Retinal pigment epithelial cell (primary cell): Measurements from ENCODE around the gene PPCDC.
A peak's percentile ranks its signal among the peaks of the same experiment; 100 is the strongest.

Experiments
- DNase-seq: peaks from one replicate; pipeline ENCODE4 v3.0.0-alpha.2; 2010; ENCODE audit warnings: low read depth
- H3K4me3 ChIP-seq: 2 replicates; pipeline ENCODE4 v1.5.1; 2011; ENCODE audit warnings: mild to moderate bottlenecking, low read length, control low read depth, moderate library complexity
- TF ChIP-seq, protein P1 (sequence below): conservative IDR thresholded peaks from 2 replicates; pipeline ENCODE4 v1.5.1; 2011; ENCODE audit warnings: low read depth, low read length, control low read depth, inconsistent platforms

The PPCDC gene, protein sequence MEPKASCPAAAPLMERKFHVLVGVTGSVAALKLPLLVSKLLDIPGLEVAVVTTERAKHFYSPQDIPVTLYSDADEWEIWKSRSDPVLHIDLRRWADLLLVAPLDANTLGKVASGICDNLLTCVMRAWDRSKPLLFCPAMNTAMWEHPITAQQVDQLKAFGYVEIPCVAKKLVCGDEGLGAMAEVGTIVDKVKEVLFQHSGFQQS

DNA sequence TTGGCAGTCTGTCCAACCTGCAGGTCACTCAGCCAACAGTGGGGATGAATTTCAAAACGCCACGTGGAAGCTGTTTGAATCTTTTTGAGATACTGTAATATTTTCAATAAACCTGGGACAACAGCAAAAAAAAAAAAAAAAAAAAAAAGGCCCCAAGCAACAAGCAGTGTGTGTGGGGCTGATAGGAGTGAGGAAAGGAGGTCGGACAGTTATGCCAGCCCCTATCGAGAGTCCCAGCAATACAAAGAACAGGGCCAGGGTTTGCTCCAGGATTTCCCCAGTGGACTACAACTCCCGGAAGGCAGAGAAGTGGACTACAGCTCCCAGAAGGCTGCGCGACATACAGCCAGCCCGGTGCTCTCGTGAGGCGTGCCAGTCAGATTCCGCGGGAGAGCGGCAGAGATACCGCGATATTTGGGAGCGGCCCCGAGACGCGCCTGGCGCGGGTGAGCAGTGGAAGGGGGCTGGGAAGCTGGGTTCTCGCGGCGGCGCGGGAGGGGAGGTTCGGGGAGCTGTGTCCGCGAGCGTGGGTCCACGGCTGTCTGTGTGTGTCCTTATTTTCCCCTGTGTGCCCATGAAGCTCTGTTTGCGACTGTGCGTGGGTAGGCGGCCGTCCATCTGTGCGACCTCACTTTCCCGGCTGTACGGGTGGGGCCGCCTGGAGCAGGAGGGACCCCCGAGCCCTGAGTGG lies at the start of gene PPCDC:
Gene PPCDC (plus strand): TSS at position 410 of the 691 bp plus-strand sequence. CDS start 4,729 bp downstream, outside the sequence.
- peak within 1 kb of the TSS; percentile 98 for H3K4me3 ChIP-seq
- peak; percentile 72 for DNase-seq
- TF ChIP-seq, protein P1, sequence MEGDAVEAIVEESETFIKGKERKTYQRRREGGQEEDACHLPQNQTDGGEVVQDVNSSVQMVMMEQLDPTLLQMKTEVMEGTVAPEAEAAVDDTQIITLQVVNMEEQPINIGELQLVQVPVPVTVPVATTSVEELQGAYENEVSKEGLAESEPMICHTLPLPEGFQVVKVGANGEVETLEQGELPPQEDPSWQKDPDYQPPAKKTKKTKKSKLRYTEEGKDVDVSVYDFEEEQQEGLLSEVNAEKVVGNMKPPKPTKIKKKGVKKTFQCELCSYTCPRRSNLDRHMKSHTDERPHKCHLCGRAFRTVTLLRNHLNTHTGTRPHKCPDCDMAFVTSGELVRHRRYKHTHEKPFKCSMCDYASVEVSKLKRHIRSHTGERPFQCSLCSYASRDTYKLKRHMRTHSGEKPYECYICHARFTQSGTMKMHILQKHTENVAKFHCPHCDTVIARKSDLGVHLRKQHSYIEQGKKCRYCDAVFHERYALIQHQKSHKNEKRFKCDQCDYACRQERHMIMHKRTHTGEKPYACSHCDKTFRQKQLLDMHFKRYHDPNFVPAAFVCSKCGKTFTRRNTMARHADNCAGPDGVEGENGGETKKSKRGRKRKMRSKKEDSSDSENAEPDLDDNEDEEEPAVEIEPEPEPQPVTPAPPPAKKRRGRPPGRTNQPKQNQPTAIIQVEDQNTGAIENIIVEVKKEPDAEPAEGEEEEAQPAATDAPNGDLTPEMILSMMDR, result no peak

DNA sequence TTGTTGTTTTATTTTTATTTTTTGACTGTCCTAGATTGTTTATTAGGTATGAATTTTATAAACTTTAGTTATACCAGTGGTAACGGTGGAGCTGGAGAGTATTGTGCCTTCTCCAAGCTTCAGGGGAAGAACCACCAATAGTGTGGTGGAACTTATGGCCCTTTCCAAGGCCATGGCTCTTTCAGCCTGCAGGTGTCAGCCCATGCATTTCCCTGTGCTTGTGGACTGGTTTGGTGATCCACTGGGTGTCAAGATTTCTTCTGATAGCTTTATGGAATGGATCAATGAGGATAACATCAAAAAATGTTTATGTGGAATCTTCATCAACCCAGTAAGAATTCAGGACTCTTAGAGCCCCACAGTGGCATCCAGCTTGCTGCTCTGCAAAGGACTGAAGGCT lies 47.2 kb upstream of the PPCDC start:
- TF ChIP-seq, protein P1, result no peak

DNA sequence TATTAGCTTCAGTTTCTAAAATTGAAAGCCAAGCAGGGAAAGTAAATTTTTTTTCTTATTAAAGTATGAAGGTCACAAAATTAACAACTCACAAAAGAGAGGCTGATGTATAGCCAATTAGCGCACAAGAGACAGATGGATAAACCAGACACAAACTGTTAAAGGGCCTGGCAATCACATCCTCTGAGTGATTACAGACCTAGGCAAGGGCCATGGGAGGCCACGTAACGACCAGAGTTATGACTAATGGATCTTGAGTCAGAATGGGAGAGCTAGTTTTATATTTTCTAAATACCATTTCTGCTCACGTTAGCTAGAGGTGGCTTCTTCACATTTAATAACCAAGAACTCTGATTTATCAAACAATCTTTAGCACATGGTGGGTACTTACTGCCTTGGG lies 45.8 kb upstream of the PPCDC start:
- DNase-seq, result no peak
- H3K4me3 ChIP-seq, result no peak overlapping the region
- TF ChIP-seq, protein P1, result no peak

More for the DNA sequence above, 47.2 kb upstream of the PPCDC start:
- no peak overlapping the region for H3K4me3 ChIP-seq
- no peak for DNase-seq

DNA sequence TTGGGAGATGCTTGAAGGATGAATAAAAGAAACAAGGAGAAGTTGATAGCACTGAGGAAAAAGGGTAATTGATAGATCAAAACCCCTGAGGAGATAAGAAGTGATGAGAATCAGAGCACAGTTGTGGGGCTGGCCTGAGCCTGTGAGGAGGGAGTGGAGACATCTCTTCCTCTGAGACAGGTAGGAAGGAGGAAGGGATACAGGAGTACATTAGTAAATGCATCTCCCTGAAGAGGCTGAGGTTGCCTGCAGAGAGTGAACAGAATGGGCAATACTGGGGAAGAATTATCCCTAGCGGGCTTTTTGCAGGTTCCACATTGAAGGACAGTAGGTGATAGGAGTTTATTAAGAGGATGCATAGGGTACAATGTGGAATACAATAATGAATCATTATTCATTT lies 45.3 kb upstream of the PPCDC start:
- TF ChIP-seq, protein P1, result no peak
- DNase-seq, result no peak
- H3K4me3 ChIP-seq, result no peak overlapping the region

DNA sequence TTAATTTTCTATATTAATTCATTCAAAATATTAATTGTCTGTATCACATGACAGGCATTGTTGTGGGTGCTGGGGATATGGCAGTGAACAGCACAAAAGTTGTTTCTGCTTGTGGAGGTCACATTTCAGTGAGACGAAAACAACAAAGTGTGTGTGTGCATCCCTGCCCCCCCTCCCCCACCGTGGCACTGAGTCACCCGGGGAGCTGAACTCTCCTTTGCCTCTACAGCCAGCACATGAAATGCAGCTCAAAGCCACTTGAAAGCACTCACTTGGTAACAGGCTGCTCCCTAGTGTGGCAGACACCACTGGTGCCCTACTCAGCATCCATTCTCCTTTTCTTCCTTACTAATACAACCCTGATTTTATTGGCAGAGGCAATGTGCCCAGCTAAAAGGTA lies 44.9 kb upstream of the PPCDC start:
- TF ChIP-seq, protein P1, result no peak
- no peak for DNase-seq
- no peak overlapping the region for H3K4me3 ChIP-seq

DNA sequence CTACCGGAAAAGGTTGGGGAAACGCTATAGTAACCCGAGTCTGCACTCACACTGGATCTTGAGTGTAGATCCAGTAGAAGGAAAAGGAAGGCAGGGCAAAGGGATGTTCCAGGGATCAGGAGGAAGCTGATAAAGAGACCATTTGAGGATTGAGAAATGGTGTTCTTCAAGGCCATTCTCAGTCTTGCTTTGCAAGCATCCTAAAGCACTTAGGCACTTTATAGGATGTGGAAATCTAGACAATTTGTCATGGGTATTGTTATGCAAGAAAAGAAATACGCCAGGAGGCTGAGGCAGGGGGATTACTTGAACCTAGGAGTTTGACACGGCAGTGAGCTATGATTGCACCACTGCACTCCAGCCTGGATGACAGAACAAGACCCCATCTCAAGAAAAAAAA lies 41.2 kb upstream of the PPCDC start:
- no peak for DNase-seq
- H3K4me3 ChIP-seq, result no peak overlapping the region
- TF ChIP-seq, protein P1, result no peak

DNA sequence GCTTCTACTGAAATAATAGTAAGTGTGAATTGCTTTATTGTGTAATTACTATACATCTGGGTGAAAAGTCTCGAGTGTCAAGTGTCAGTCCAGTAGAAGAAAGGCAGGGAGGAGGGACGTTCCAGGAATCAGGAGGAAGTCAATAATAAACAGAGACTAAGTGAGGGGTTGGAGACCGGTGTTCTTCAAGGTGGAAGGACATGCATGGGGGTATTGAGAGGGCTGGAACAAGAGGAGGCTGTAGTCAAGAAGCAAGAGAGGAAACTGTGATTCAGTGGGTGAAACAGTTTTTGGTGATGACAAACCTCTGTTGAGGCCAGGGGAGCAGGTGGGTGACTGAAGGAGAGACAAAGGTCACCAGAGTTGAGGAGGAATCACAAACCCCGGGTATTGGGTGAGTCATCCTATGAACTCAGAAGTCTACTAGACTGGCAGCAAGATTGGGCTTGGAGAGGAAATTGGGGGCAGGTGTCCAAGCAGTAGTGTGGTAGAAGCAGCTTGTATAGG lies 39.6 kb upstream of the PPCDC start:
- H3K4me3 ChIP-seq, result no peak overlapping the region
- no peak for DNase-seq
- TF ChIP-seq, protein P1, result no peak
